ENCODE results near the gene IGFL1.

DNA sequence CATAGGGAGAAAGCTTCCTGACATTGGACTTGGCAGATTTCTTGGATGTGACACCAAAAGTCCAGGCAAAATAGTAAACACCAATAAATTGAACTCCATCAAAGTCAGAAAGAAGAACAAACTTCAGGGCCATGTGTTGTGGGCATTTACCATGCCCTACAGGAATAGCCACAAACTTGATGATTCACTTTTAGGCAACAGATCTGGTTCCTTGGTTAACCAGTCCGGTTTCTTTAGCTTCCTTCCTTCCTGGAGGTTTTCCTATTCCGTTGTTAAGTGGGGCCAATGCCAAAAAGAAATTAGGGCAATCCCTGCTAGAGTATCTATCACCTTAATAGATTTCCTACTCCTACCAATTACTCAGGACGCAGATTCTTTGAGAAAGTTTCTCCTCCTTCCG lies 25.2 kb downstream of the IGFL1 start:
- no peak for TF ChIP-seq POLR2A (IDR thresholded peaks at IDR 0.05; ENCODE audit: low read length)
- TF ChIP-seq GATA1 (IDR thresholded peaks at IDR 0.05; ENCODE audit: low read depth, low read length), result no peak

Measured in erythroblast (primary cell).